ENCODE results near the gene KRTAP5-7. TPM values are rescaled to one million over a fixed set of nuclear protein-coding genes. Genes with fewer than 3 reads are reported as not detected.
"Not testable (repeated sequence)": the region's sequence is repeated elsewhere in the genome, so short reads cannot be mapped to it uniquely, and the experiment has no call there.

The KRTAP5-7 gene
- total RNA-seq, 1 experiment from 2014 or later: not detected

GRCh38 chr11:71568704-71569349 is 41.8 kb downstream of the KRTAP5-7 start:
- Histone ChIP-seq H3K27me3 (ENCODE audit: insufficient read depth, low read depth) (peaks cover 15% of the 10 kb centered on the region), H3K27ac (no peak overlapping the region), H2AFZ (no peak overlapping the region), H3K4me1 (replicated peaks; ENCODE audit: insufficient read depth) (peaks cover 12% of the 10 kb centered on the region; the same call in 1 of the 2 replicates), H3K4me3 (no peak overlapping the region), H3K9me3 (ENCODE audit: insufficient read depth, low read depth) (no peaks in the 10 kb centered on the region), H4K20me1 (ENCODE audit: insufficient read depth) (no peaks in the 10 kb centered on the region), H3F3A (ENCODE audit: insufficient read depth, low read depth) (no peaks in the 10 kb centered on the region), H3K9me2 (ENCODE audit: insufficient read depth) (no peaks in the 10 kb centered on the region), H3K79me2 (ENCODE audit: low read depth) (no peaks in the 10 kb centered on the region), H3K4me2 (no peak overlapping the region), H3K36me3 (ENCODE audit: low read depth) (no peaks in the 10 kb centered on the region)
- no peak for DNase-seq
- ChIA-PET POLR2A (ENCODE audit: unreplicated experiment) (no interaction called here), CTCF (interaction anchor here (0.6 to 0.9 kb wide), 2 partner anchors 11 to 382 kb away, joined by 3 read pairs; no protein-coding TSS in a partner anchor)
- no TSS peak for BruUV-seq (replicated peaks)
- TF ChIP-seq CTCF (conservative IDR thresholded peaks at IDR 0.05): no peak
- no peak for TF ChIP-seq EZH2 (IDR thresholded peaks at IDR 0.05; ENCODE audit: low read depth)
- intact Hi-C loops (cut with micrococcal nuclease; ENCODE audit: unreplicated experiment): no loop called here

- H3F3A ChIP-seq (ENCODE audit: insufficient read depth, low read depth); BruUV-seq (replicated peaks); H3K9me2 ChIP-seq (ENCODE audit: insufficient read depth); H4K20me1 ChIP-seq (ENCODE audit: insufficient read depth); POLR2A ChIA-PET (ENCODE audit: unreplicated experiment); H3K79me2 ChIP-seq (ENCODE audit: low read depth); H3K36me3 ChIP-seq (ENCODE audit: low read depth); DNase-seq; H2AFZ ChIP-seq; H3K4me3 ChIP-seq; H3K4me2 ChIP-seq; H3K4me1 ChIP-seq (replicated peaks; ENCODE audit: insufficient read depth); intact Hi-C loops (cut with micrococcal nuclease; ENCODE audit: unreplicated experiment); H3K9me3 ChIP-seq (ENCODE audit: insufficient read depth, low read depth); H3K27ac ChIP-seq: not testable (repeated sequence)
- peaks cover 32% of the 10 kb centered on the region for H3K27me3 ChIP-seq (ENCODE audit: insufficient read depth, low read depth)
- CTCF ChIA-PET: interaction anchor here (0.6 kb wide), 1 partner anchor 9 kb away, joined by 3 read pairs; no protein-coding TSS in a partner anchor
Observed at GRCh38 chr11:71571101-71571850, 44.2 kb downstream of the KRTAP5-7 start.

- CTCF ChIA-PET: interaction anchor here (0.7 kb wide), 1 partner anchor 399 kb away, joined by 3 read pairs; no protein-coding TSS in a partner anchor
Observed at GRCh38 chr11:71572811-71573210, 45.7 kb downstream of the KRTAP5-7 start.

More at GRCh38 chr11:71572811-71573210, 45.7 kb downstream of the KRTAP5-7 start:
- Histone ChIP-seq H3K4me3 (no peak overlapping the region), H3K4me1 (replicated peaks; ENCODE audit: insufficient read depth) (0 out of 2 replicates have a peak, but pooled peaks cover 5% of the 10 kb centered on the region), H3K9me2 (ENCODE audit: insufficient read depth) (no peaks in the 10 kb centered on the region), H3K9me3 (ENCODE audit: insufficient read depth, low read depth) (no peaks in the 10 kb centered on the region), H2AFZ (no peak overlapping the region), H3K27me3 (ENCODE audit: insufficient read depth, low read depth) (peaks cover 40% of the 10 kb centered on the region), H3F3A (ENCODE audit: insufficient read depth, low read depth) (no peaks in the 10 kb centered on the region), H3K79me2 (ENCODE audit: low read depth) (no peaks in the 10 kb centered on the region), H3K4me2 (no peak overlapping the region), H3K27ac (no peak overlapping the region), H3K36me3 (ENCODE audit: low read depth) (no peaks in the 10 kb centered on the region), H4K20me1 (ENCODE audit: insufficient read depth) (no peaks in the 10 kb centered on the region)
- intact Hi-C loops (cut with micrococcal nuclease; ENCODE audit: unreplicated experiment): no loop called here
- no TSS peak for BruUV-seq (replicated peaks)
- DNase-seq: no peak
- TF ChIP-seq EZH2 (IDR thresholded peaks at IDR 0.05; ENCODE audit: low read depth): no peak
- TF ChIP-seq CTCF (conservative IDR thresholded peaks at IDR 0.05): no peak
- POLR2A ChIA-PET (ENCODE audit: unreplicated experiment): no interaction called here

Measured in PC-9 (cell line).